DMS53 treated with DMSO at 0.1 percent for 48 hours (cell line): Measurements from ENCODE around the gene EXD3.
"Not testable (repeated sequence)": the region's sequence is repeated elsewhere in the genome, so short reads cannot be mapped to it uniquely, and the experiment has no call there.

Source experiments
- DNase-seq: peaks from one replicate; lab custom pipeline; 2025; ENCODE audit not compliant: unreplicated experiment; lab: John Stamatoyannopoulos, UW

The EXD3 gene, protein sequence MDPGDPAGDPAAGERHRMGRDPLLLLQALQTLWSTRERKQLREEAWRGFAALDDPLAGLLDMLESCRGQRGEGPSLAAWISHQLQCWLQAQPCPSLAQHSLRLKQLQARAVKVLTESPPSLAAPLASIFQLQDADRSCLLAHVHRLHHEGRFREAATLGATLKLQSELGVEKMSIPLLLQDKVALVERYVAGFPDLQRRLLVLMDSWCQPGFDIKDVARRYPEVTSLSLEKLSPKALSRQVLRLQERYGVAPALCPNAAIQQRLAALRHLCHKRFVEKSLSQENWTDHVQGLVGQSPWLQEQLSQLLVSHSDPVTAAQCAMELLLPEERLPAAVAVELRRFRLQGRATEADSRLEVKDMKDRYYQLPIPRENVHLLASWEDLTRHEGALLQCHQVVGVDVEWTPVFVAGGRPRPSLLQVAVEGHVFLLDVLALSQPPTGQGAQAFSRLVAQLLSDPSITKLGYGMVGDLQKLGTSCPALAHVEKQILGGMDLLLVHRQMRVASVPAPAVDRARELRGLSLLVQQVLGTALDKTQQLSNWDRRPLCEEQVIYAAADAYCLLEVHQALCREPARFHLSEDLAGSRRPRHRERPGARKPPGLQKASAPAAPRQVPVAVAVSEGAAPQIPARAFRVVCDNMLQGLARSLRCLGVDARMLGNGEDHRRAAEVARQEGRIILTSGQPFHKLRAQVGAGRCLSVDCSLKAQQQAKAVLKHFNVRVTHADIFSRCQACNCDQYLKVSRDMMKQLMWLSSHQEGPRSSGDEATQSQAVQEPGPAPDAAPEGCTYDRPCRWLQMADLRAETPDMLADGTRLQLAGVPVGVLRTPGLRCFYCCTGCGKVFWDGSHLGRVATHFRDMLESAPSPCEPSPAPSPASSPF

DNA sequence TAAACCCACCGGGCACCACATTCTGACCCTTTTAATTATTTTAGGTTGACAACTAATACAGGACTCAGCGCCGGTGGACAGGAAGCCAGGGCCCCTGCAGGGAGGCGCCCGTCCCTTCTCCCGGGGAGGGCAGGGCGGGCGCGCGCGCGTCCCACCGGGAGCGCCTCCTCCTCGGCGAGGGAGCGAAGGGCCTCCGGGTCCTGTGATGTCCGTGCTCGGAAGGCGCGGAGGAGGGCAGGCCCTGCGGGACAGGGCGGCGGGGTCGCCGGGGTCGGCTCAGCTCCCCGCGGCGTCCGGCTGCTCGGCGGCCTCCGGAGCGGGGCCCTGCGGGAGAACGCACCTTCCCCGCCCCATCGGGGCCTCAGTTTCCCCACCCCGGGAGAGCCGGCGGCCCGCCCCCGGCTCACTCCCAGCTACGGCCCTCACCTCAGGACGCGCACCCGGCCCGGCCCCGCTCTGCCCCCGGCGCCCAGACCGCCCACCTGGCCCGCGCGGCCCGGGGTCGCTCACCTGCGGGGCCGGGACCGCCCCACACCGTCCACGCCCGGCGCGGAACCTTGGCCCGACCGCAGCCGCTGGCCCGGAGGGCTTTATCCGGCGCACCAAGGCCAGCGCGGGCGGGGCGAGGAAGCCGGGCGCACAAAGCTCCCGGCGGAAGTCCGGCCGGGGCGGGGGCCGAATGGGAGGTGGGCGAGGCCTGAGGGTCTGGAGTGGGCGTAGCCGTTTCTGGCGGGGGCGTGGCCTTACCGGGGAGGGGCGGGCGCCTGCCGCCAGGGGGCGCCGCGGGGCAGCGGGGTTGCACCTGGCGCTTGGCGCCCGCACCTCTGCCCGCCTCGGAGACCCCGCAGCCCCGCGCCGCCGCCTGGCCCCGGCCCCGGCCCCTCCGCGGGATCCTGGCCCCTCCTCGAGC is at the start of gene EXD3, which contains the start of gene NOXA1:
Gene EXD3 (minus strand): TSS at position 559 of the 910 bp plus-strand sequence. CDS start 27,805 bp downstream, outside the sequence.
Gene NOXA1 (plus strand): TSS at position 790 of the 910 bp plus-strand sequence. CDS start 137 bp downstream, outside the sequence.
- peak; percentile 60 for DNase-seq

DNA sequence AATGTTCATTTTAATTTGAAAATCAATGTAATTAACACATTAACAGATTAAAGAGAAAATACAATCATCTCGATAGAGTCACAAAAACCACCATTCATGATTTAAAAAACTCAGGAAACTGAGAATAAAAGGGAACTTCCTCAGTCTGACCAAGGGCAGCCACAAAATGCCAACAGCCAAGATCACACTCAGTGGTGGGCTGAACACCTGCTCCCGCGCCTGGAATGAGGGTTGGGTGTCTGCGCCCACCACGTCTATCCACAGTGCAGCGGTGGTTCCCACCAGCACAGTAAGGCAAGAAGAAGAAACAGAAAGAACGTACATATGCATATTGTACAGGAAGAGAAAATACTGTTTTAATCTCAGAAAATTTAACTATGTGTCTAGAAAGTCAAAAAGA is 47.8 kb upstream of the EXD3 start:
- no peak for DNase-seq

DNA sequence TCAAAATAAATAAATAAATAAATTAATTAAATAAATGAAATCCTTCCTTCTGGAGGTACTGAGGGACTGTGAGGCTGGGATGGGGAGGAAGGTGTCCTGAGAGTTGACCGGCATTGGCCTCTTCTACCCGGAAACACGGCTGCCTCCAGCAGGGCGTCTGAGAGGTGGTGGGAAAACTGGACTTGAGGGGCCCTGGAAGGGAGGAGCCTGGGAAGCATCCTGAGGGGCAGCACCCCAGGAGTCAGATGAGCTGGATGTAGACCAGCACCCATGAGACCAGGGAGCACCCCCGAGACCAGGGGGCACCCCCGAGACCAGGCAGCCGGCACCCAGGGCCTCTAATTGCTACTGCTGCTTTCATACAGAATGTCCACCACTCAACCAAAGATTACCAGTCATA is 44.9 kb upstream of the EXD3 start:
- DNase-seq: no peak

DNA sequence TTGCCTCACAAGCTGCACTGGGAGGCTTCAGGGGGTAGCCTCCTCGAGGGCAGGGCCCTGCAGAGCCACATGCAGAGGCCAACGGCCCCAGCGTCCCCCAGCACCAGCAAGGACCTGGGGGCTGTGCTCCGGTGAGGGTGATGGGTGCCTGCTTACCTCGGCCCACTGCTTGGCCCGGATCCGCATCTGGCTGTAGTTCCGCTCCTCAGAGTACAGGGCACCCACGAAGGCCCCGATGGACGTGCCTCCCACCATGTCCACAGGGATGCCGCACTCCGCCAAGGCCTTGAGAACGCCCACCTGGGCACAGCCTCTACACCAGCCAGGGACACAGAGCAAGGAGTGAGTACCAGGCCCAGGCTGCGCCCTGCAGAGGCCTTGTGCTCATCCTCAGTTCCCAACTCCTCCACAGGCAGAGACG is 44.2 kb upstream of the EXD3 start:
- DNase-seq: no peak

DNA sequence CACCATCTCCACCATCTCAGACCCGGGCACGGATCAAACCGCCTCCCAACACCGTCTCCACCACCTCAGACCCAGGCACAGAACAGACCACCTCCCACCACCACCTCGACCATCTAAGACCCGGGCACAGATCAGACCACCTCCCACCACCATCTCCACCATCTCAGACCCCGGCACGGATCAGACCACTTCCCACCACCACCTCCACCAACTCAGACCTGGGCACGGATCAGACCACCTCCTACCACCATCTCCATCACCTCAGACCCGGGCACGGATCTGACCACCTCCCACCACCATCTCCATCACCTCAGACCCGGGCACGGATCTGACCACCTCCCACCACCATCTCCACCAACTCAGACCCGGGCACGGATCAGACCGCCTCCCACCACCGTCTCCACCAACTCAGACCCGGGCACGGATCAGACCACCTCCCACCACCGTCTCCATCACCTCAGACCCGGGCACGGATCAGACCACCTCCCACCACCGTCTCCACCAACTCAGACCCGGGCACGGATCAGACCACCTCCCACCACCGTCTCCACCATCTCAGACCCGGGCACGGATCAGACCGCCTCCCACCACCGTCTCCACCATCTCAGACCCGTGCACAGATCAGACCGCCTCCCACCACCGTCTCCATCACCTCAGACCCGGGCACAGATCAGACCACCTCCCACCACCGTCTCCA is 43.6 kb upstream of the EXD3 start:
- DNase-seq: not testable (repeated sequence)

DNA sequence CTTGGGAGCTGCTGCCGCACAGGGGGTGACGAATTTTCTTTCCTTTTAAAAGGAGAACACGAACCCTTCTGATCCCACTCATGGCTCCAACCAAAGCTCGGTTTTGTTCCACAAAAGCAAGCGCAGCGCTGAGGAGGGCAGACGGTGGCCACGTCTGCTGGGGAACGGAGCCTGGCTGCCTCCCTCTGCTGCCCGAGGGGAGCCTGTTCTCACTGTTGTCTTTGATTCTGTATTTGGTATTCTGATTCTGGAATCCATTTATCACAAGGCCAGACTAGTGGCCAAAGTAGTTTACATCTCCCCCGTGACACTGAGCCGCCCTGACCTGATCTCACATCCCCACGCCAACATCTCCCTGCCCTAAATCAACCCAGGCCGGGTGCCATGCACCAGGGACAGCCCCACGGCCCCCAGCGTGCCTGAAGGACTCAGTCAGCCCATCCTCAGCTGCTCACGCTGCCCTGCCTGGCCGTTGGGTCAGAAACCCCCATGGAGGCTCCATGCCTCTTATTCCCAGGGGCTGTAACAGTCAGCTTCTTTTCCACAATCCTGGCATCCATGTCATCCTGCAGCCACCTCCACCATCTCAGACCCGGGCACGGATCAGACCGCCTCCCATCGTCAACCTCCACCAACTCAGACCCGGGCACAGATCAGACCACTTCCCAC is 42.9 kb upstream of the EXD3 start:
- DNase-seq: no peak

DNA sequence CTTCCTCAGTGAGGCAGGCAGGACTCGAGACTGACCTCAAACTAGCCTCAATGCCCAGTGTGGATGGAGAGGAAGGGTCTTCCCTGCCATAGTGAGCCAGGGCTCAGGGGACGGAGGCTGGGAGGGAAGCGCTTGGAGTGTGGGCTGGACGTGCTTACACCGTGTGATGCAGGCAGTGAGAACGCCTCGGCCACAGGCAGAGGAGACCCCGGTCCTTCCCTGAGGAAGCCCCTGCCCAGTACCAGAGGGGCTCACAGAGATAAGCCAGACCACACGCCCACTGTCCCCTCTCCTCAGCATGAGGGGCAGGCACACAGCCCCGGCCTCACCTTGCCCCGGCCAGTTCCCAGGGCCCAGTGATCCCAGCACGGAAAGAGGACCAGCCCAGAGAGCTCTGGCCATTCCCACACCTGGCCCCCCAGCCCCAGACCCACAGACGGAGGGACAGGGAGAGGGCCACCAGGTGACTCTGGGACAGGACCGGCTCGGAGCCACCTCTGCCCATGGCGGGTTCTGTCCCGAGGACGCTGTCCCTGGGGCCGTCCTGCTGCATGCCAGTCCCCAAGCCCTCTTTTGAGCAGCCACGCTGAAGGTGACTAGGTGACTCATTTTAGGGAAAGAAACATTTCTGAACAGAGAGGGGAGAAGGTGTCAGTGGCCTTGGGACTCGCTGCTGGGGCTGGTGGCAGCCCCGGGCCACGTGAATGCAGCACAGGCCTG is 42.2 kb upstream of the EXD3 start:
- DNase-seq: no peak

DNA sequence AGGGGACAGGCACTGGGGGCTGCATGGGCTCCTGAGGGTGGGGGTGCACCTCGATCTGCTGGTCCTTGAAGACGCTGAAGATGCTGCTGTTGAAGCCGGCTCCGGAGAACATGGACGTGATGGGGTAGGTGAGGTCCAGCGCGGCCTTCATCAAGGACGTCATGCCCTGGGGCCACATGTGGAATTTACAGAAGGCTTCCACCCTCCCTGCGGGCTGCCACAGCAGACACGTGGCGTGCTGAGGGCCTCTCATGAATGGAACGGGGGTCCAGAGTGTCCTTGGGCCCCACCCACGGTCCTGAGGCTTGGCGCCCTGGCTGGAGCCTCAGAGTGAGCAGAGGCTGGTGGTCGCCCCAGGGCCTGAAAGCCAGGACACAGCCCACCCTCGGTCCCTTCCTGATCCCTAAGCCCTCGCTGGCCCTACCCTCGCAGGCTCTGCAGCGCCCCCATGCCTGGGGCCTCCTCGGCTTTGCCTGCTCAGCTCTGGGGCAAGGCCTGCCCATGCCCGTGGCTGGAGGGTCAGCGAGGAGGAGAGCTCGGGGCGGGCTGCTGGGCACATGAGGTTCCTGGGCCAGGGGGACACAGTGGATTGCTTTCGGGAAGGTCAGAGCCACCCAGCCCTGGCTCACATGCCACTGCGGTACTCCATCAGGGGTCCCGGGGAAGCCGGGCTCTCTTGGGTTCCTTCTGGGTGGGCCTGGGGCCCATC is 41.5 kb upstream of the EXD3 start:
- DNase-seq: no peak

DNA sequence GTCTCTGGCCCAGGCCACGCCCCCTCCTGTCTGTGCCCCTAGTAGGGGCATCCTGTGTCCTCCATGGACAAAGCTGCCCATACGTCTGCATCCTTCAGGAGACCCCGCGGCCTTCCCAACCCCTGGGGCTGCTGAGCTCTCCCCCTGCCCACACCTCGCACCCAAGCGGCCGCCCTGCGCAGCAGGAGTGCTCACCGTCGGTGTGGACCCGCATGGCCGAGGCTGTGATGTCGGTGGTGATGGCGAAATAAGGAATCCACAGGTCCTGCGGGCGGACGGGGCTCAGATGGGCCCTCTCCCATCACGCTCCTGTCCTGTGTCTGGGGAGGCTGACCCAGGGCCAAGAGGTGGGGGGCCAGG is 40.9 kb upstream of the EXD3 start:
- DNase-seq: no peak

DNA sequence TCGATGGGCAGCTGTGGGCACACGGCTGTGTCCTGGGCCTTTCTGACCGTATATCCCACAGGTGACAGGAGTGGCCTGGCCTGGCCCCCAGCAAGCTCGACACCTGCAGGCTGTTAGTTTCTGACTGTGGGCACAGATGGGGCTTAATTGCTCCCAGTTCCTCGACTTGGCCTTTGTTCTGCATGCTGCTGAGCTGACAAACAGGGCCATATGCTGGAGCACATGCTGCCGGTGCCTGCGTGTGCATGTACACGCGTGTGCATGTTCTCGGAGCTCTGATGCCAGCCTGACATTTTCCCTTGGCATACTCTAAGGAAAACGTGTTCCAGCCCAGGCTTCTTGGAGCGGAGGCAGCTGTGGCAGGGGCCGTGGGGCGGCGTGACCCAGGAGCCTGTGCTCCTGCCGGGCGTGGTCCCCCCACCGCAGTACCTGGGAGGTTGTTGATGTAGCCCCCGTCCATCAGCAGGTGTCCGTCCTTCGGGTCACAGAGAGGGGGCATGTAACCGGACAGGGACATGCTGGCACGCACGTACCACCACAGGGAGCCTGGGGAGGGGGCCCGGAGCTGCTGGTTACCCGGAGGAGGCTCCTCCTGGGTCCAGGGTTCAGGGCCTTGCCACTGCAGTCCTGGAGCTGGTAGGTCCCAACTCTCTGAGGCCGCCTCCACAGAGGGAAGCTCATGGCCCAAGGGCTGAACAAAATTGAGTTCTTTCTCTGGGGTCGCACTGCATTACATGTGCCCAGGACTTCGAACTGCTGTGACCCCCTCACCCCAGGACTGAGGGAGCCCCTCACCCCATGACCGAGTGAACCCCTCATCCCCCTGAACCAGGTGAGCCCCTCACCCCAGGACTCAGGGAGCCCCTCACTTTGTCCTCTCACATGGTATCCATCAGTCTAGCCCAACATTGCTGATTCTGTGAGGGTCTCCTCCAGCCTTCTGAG is 40.3 kb upstream of the EXD3 start:
- DNase-seq: no peak

DNA sequence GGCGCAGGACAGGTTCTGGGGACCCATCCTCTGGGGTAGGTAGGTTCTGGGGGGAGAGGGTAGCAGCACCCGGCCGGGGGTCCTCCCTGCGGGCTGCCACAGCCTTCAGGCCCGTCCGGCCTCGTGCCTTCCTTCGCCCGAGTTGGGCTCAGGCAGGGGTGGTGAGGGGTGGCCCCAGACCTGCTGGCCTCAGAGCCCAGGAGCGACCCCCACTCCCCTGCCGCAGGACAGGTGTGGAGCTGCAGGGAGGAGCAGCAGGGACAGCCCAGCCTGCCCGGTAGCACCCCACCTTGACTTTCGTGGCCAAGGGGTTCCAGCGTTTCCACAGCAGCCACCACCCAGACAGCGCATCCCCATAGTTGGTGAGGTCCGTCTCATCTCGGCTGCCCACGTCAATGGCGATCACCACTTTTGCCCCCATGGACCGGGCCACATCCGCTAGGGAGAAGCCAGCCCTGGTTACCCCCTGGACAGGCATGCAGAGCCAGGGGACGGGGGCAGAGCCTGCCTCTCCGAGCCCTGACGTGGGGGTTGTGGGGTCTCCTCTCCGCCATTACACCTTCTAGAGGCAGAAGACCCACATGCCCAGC is 39.5 kb upstream of the EXD3 start:
- DNase-seq: no peak

DNA sequence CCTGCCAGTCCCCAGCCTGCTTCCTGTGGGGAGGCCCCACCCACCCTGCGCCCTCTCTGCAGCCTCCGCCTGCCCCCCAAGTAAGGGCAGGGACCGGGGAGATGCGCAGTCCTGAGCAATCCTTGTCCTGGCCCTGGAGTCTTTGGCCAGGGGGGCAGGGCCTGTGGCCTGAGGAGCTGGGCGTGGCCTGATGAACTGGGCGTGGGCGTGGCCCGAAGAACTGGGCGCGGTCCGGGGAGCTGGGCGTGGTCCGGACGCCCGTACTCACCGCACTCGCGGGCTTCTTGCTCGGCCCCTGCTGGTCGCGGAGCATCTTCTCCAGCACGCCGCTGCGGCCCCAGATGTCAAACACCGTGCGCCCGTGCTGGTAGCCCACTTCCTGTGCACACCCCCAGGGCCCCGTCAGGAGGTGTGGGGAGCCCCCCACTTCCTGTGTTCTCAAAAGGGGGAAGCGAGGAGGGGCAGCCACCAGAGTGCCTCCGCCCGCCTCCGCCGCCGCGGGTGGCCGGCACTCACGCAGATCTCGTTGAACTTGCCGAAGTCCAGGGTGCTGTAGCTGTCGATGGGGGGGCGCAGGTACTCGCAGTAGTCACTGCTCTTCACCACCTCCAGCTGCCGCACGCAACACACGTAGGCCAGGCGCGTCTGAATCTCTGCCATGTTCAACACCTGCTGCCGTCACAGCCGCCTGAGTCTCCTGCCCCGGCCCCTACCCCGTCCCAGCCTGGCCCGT is 38.9 kb upstream of the EXD3 start:
- no peak for DNase-seq

DNA sequence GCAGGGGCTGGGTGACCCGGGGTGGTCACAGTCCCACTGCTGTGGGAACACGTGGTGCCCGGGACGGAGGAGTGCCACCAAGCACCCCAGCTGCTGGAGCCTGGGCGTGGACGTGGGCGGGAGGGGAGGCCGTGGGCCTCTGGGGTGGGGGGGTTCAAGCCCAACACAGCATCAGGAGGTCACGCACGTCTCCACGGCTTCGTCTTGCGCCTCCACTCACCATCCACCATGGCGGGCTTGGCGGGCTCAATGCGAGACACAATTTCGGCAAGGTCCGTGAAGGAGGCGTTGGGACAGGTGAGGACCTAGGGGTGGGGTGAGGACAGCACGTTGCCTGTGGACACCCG is 38.3 kb upstream of the EXD3 start:
- no peak for DNase-seq

DNA sequence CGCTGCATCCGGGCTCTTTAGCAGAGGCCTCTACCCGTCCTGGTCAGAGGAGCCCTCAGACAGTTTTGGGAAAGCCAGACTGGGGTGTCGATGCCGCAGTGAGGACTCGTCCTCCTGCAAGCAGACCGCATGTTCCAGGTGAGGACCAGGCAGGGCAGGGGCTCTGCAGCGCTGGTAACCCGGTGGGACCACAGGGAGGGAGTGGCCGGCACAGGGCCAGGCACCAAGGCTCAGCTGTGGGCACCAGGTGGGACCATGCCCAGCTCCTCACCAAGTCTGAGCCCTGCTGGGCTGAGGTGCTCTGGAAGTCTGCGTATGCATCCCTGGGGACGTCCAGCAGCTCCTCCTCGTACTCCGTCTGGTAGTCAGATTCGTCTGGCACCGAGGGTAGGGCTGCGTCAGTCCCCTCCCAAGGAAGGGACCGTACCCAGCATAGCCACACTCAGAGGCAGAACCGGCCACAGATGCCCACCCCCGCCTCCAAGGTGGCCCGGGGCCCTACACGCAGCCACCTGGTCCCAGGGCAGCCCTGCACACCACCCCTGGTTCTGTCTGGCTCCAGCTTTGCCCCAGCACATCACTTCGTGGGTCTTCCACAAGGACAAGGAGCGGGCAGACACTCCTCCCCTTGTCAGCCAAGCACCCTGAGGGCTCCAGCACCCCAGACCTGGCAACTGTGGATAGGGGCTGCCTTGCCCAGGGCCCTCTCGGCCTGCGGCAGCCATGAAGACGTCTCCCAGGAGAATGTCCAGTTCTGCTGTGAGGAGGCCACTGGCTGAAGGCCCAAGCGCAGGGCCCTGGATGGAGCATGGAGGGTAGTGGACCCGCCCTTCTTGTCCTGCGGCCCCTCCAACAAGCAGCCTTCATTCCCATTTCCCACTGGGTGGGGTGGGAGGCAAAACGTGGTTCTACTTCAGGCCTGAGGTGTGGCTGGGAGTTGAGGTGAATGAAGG is 37.7 kb upstream of the EXD3 start:
- no peak for DNase-seq

DNA sequence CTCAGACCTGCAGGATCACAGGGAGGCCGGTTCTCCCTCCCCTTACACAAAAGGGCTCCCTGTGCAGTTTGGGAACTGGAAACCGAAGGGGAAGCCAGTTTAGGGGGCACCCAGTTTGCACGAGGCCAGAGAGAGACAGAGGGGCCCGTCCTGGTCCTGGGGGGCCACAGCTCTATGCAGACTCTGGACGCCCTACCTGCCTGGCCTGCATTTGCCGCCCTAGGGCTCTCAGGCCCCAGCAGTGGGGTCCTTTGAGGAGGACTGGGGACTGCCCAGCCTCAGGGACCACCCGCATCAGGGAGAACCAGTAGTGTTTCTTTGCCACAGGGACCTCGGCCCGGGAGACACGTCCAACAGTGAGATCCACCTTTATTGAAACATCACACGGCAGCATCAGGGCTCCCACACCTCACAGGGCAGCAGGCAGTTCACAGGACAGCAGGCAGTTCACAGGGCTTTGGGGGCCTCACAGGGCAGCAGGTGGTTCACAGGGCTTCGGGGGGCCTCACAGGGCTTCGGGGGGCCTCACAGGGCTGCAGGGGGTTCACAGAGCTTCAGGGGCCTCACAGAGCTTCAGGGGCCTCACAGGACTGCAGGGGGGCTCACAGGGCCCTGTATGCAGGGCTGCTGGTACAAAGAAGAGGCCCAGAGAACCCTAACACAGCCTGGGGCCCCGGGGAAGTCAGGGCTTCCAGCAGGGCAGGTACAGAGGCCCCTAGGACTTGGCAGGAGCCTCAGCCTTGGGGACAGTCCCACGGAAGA is 36.8 kb upstream of the EXD3 start:
- no peak for DNase-seq
